ENCODE results near the gene MED8.

The MED8 gene

GRCh38 chr1:43363935-43364525 lies 25.6 kb downstream of the MED8 start:
- peaks cover 35% of the 10 kb centered on the region for H3K79me2 ChIP-seq (ENCODE audit: insufficient read depth, low read depth)

DNA sequence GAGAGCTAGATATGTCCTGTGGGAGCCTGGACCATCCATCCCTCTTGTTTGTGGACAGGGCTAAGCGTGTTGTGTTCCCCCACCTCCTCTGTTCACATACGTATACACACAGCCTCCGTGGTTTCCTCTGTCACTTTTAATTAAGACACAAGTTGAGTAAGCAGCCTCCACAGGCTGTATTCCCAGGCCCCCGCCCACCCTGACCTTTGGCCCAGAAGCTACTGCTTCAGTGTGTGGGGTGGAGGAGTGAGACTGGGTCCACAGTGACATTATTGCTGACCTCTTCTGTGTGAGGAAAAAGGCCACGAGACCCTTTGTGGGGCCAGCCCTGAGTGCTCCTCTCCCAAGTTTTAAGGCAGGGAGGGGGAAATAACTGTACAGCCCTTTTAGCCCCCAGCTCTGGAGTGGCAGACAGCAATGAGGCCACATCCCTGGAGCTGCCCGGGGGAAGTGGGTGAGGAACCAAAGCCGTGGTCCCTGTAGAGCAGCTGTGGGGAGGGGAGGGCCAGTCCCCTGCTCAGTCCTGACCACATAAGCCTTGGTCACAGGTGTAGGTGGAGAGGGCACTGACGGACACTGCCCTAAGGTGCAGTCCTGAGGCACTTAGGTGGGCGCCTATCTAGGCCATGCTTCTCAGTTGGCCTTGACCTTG lies 26.2 kb downstream of the MED8 start:
- no peaks in the 10 kb centered on the region for H3K36me3 ChIP-seq (ENCODE audit: insufficient read depth)
- H3K4me2 ChIP-seq, result no peak overlapping the region
- H3K79me2 ChIP-seq (ENCODE audit: insufficient read depth, low read depth), result peaks cover 32% of the 10 kb centered on the region
- TF ChIP-seq CTCF (conservative IDR thresholded peaks at IDR 0.05; ENCODE audit: low read depth, low read length), result no peak
- no peak overlapping the region for H3K4me3 ChIP-seq (IDR thresholded peaks at IDR 0.05; ENCODE audit: insufficient read depth, low read depth, low read length)
- no peaks in the 10 kb centered on the region for H4K20me1 ChIP-seq (ENCODE audit: insufficient read depth)
- H3K9ac ChIP-seq, result no peak overlapping the region
- H3K27ac ChIP-seq, result no peak overlapping the region
- peaks cover 24% of the 10 kb centered on the region for H3K4me1 ChIP-seq (ENCODE audit: low read depth, poor library complexity, severe bottlenecking)
- no peaks in the 10 kb centered on the region for H3K27me3 ChIP-seq (ENCODE audit: insufficient read depth, low read depth)
- no peak overlapping the region for H2AFZ ChIP-seq (ENCODE audit: low read depth)

More at GRCh38 chr1:43363935-43364525, 25.6 kb downstream of the MED8 start:
- Histone ChIP-seq H3K9ac (no peak overlapping the region), H3K36me3 (ENCODE audit: insufficient read depth) (no peaks in the 10 kb centered on the region), H3K4me3 (IDR thresholded peaks at IDR 0.05; ENCODE audit: insufficient read depth, low read depth, low read length) (no peak overlapping the region), H4K20me1 (ENCODE audit: insufficient read depth) (no peaks in the 10 kb centered on the region), H2AFZ (ENCODE audit: low read depth) (no peak overlapping the region), H3K27me3 (ENCODE audit: insufficient read depth, low read depth) (no peaks in the 10 kb centered on the region), H3K27ac (no peak overlapping the region), H3K4me1 (ENCODE audit: low read depth, poor library complexity, severe bottlenecking) (peaks cover 28% of the 10 kb centered on the region), H3K4me2 (no peak overlapping the region)
- no peak for TF ChIP-seq CTCF (conservative IDR thresholded peaks at IDR 0.05; ENCODE audit: low read depth, low read length)

GRCh38 chr1:43360616-43361015 lies 29.0 kb downstream of the MED8 start:
- Histone ChIP-seq H4K20me1 (ENCODE audit: insufficient read depth) (no peaks in the 10 kb centered on the region), H3K4me2 (peak overlapping the region; percentile 70; the same call in 1 of the 2 replicates), H3K79me2 (ENCODE audit: insufficient read depth, low read depth) (peaks cover 23% of the 10 kb centered on the region), H3K27me3 (ENCODE audit: insufficient read depth, low read depth) (no peaks in the 10 kb centered on the region), H3K27ac (no peak overlapping the region), H3K9ac (no peak overlapping the region), H2AFZ (ENCODE audit: low read depth) (no peak overlapping the region), H3K4me1 (ENCODE audit: low read depth, poor library complexity, severe bottlenecking) (peaks cover 23% of the 10 kb centered on the region), H3K36me3 (ENCODE audit: insufficient read depth) (no peaks in the 10 kb centered on the region), H3K4me3 (IDR thresholded peaks at IDR 0.05; ENCODE audit: insufficient read depth, low read depth, low read length) (no peak overlapping the region)
- no peak for TF ChIP-seq CTCF (conservative IDR thresholded peaks at IDR 0.05; ENCODE audit: low read depth, low read length)

DNA sequence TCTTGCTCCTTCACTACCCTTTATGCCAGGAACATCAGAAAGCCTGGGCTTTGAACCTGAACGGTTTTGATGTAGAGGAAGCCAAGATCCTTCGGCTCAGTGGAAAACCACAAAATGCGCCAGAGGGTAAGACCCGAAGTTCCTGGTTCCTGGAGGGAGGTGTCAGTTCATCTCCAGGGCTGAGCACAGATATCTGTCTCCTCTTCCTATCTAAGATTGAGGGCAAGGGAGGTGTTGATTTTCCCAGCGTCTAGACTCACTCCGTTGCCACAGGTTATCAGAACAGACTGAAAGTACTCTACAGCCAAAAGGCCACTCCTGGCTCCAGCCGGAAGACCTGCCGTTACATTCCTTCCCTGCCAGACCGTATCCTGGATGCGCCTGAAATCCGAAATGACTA lies 29.9 kb downstream of the MED8 start:
- Histone ChIP-seq H3K79me2 (ENCODE audit: insufficient read depth, low read depth) (peaks cover 23% of the 10 kb centered on the region), H2AFZ (ENCODE audit: low read depth) (no peak overlapping the region), H3K4me2 (peak overlapping the region; percentile 70), H3K36me3 (ENCODE audit: insufficient read depth) (no peaks in the 10 kb centered on the region), H3K27me3 (ENCODE audit: insufficient read depth, low read depth) (no peaks in the 10 kb centered on the region), H3K9ac (peak overlapping the region; percentile 55; the same call in 1 of the 2 replicates), H3K4me3 (IDR thresholded peaks at IDR 0.05; ENCODE audit: insufficient read depth, low read depth, low read length) (peak overlapping the region; percentile 71), H4K20me1 (ENCODE audit: insufficient read depth) (no peaks in the 10 kb centered on the region), H3K27ac (no peak overlapping the region), H3K4me1 (ENCODE audit: low read depth, poor library complexity, severe bottlenecking) (peaks cover 23% of the 10 kb centered on the region)
- no peak for TF ChIP-seq CTCF (conservative IDR thresholded peaks at IDR 0.05; ENCODE audit: low read depth, low read length)

Measured in KMS-11 (cell line).